ENCODE measurements around the gene ANKMY2.

ANKMY2 gene

GRCh38 chr7:16677978-16678494 lies 32.5 kb upstream of the ANKMY2 start:
- TF ChIP-seq ZFX (IDR thresholded peaks at IDR 0.05; ENCODE audit: borderline replicate concordance) = no peak
- no peak for TF ChIP-seq CTCF (IDR thresholded peaks at IDR 0.05)
- H3K27ac ChIP-seq = no peak overlapping the region

DNA sequence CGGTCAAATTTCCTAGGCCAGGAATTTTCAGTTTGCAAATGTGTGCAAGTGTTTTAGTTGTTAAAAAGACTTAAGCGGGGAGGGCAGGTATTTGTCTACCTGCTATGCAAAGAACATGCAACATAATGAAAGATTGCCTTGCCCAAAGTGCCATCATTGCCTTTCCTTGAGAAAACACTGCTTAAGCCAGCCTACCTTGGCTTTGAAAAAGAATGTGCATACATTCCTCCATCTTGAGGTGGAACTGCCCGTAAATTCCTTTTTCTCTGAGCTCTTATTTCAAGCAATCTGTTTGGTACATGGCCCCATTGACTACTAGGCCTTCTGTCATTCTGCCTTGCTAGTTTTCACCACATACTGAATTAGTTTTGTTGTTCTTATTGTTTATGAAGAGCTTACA lies 29.7 kb upstream of the ANKMY2 start:
- H3K27ac ChIP-seq = no peak overlapping the region
- TF ChIP-seq CTCF (IDR thresholded peaks at IDR 0.05) (no peak), ZFX (IDR thresholded peaks at IDR 0.05; ENCODE audit: borderline replicate concordance) (no peak)

DNA sequence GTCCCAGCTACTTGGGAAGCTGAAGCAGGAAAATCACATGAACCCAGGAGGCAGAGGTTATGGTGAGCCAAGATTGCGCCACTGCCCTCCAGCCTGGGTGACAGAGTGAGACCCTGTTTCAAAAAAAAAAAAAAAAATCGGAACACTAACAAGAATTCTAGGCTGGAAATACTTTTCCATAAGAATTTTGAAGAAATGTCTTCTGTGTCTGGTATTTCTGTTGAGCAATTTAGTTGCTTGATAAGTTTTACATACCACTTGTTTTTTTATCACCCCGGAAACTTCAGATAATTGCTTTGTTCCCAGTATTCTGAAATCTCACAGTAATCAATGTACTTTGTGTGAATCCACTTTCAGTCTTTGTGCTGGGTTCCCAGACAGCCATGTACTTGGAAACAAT lies 26.3 kb upstream of the ANKMY2 start:
- TF ChIP-seq CTCF (IDR thresholded peaks at IDR 0.05) = no peak
- TF ChIP-seq ZFX (IDR thresholded peaks at IDR 0.05; ENCODE audit: borderline replicate concordance) = no peak
- H3K27ac ChIP-seq = no peak overlapping the region

- TF ChIP-seq ZFX (IDR thresholded peaks at IDR 0.05; ENCODE audit: borderline replicate concordance) (no peak), CTCF (IDR thresholded peaks at IDR 0.05) (no peak)
- H3K27ac ChIP-seq = no peak overlapping the region
Observed at GRCh38 chr7:16670731-16671344, 25.3 kb upstream of the ANKMY2 start.

DNA sequence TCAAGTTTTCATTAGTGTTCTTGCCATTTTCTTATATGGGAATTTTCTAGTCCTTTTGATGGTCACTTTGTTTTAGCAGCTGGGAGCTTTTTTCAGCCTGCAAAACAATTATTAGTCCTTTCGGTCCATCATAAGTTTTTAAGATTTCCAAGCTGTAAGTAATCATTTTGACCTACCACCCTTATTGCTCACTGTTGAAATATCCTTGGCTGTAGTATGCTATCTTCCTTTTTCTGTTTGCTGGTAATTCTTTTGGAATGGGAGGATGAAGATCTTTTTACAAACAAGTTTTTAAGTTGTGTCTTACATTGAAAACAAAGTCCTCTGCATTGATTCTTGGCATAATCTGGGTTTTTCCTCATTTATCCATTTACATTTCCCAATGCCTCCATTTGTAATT lies 24.5 kb upstream of the ANKMY2 start:
- H3K27ac ChIP-seq = no peak overlapping the region
- TF ChIP-seq CTCF (IDR thresholded peaks at IDR 0.05) = no peak
- TF ChIP-seq ZFX (IDR thresholded peaks at IDR 0.05; ENCODE audit: borderline replicate concordance) = no peak

- TF ChIP-seq ZFX (IDR thresholded peaks at IDR 0.05; ENCODE audit: borderline replicate concordance) = no peak
- no peak for TF ChIP-seq CTCF (IDR thresholded peaks at IDR 0.05)
- no peak overlapping the region for H3K27ac ChIP-seq
Observed at GRCh38 chr7:16669581-16669980, 24.0 kb upstream of the ANKMY2 start.

- TF ChIP-seq ZFX (IDR thresholded peaks at IDR 0.05; ENCODE audit: borderline replicate concordance) (no peak), CTCF (IDR thresholded peaks at IDR 0.05) (no peak)
Observed at GRCh38 chr7:16668978-16669377, 23.4 kb upstream of the ANKMY2 start.

More at GRCh38 chr7:16668978-16669377, 23.4 kb upstream of the ANKMY2 start:
- no peak overlapping the region for H3K27ac ChIP-seq
